ENCODE measurements around the gene XNDC1N. TPM values are rescaled to one million over a fixed set of nuclear protein-coding genes. Genes with fewer than 3 reads are reported as not detected.
A peak's percentile ranks its signal among the peaks of the same experiment; 100 is the strongest.

The XNDC1N gene
- total and polyA plus RNA-seq, 2 of the 13 experiments (the other 11 are each of a cell fraction or from before 2014, with no cell fraction given), result 3.4 to 7.5 TPM

- TF ChIP-seq PAXIP1 (CRISPR knock-in tag; conservative IDR thresholded peaks at IDR 0.05), result no peak
- TF ChIP-seq TEAD3 (CRISPR knock-in tag; optimal IDR thresholded peaks at IDR 0.05; ENCODE audit: borderline replicate concordance), result no peak
- TF ChIP-seq, protein P1, sequence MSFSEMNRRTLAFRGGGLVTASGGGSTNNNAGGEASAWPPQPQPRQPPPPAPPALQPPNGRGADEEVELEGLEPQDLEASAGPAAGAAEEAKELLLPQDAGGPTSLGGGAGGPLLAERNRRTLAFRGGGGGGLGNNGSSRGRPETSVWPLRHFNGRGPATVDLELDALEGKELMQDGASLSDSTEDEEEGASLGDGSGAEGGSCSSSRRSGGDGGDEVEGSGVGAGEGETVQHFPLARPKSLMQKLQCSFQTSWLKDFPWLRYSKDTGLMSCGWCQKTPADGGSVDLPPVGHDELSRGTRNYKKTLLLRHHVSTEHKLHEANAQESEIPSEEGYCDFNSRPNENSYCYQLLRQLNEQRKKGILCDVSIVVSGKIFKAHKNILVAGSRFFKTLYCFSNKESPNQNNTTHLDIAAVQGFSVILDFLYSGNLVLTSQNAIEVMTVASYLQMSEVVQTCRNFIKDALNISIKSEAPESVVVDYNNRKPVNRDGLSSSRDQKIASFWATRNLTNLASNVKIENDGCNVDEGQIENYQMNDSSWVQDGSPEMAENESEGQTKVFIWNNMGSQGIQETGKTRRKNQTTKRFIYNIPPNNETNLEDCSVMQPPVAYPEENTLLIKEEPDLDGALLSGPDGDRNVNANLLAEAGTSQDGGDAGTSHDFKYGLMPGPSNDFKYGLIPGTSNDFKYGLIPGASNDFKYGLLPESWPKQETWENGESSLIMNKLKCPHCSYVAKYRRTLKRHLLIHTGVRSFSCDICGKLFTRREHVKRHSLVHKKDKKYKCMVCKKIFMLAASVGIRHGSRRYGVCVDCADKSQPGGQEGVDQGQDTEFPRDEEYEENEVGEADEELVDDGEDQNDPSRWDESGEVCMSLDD (CRISPR knock-in tag; IDR thresholded peaks at IDR 0.05; ENCODE audit: borderline replicate concordance), result no peak
- TF ChIP-seq ZNF891 (CRISPR knock-in tag; IDR thresholded peaks at IDR 0.05), result 0 out of 2 replicates have a peak, but pooled peaks have one; percentile 55
- TF ChIP-seq, protein P2, sequence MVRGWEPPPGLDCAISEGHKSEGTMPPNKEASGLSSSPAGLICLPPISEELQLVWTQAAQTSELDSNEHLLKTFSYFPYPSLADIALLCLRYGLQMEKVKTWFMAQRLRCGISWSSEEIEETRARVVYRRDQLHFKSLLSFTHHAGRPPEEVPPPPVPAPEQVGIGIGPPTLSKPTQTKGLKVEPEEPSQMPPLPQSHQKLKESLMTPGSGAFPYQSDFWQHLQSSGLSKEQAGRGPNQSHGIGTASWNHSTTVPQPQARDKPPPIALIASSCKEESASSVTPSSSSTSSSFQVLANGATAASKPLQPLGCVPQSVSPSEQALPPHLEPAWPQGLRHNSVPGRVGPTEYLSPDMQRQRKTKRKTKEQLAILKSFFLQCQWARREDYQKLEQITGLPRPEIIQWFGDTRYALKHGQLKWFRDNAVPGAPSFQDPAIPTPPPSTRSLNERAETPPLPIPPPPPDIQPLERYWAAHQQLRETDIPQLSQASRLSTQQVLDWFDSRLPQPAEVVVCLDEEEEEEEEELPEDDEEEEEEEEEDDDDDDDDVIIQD (CRISPR knock-in tag; IDR thresholded peaks at IDR 0.05; ENCODE audit: low read depth), result no peak
- TF ChIP-seq ZNF615 (CRISPR knock-in tag; IDR thresholded peaks at IDR 0.05; ENCODE audit: borderline replicate concordance), result no peak
- TF ChIP-seq CCAR2 (optimal IDR thresholded peaks at IDR 0.05; ENCODE audit: low read depth, low read length), result no peak
- no peak for TF ChIP-seq NFE2L1 (CRISPR knock-in tag; IDR thresholded peaks at IDR 0.05; ENCODE audit: borderline replicate concordance)
- TF ChIP-seq SIN3B (IDR thresholded peaks at IDR 0.05; ENCODE audit: low read length), result peak; percentile 74; the same call in 1 of the 2 replicates
- TF ChIP-seq ZNF713 (CRISPR knock-in tag; IDR thresholded peaks at IDR 0.05), result no peak
- TF ChIP-seq ZNF333 (CRISPR knock-in tag; IDR thresholded peaks at IDR 0.05; ENCODE audit: borderline replicate concordance), result no peak
- peak; percentile 44 for TF ChIP-seq SRY (CRISPR knock-in tag; IDR thresholded peaks at IDR 0.05)
- TF ChIP-seq ZNF687 (CRISPR knock-in tag; IDR thresholded peaks at IDR 0.05), result peak; percentile 56; the same call in 1 of the 2 replicates
- TF ChIP-seq ZFX (CRISPR knock-in tag; IDR thresholded peaks at IDR 0.05; ENCODE audit: low read depth), result 0 out of 2 replicates have a peak, but pooled peaks have one; percentile 8
- no peak for TF ChIP-seq FIP1L1 (IDR thresholded peaks at IDR 0.05; ENCODE audit: borderline replicate concordance, insufficient read depth, low read depth, low read length)
- TF ChIP-seq ZNF260 (CRISPR knock-in tag; IDR thresholded peaks at IDR 0.05; ENCODE audit: borderline replicate concordance, low read depth), result no peak
These were observed 496 bp upstream of the XNDC1N start, which contains the start of gene RNF121 (continued) for GRCh38 chr11:71928737-71929443.
